NCI-H226 (cell line): ENCODE data around the gene ZDHHC5.
"Not testable (repeated sequence)": the region's sequence is repeated elsewhere in the genome, so short reads cannot be mapped to it uniquely, and the experiment has no call there.

ENCODE experiments used
- DNase-seq: peaks from one replicate; pipeline ENCODE4 v3.0.0-alpha.2; 2015

Gene ZDHHC5

DNA sequence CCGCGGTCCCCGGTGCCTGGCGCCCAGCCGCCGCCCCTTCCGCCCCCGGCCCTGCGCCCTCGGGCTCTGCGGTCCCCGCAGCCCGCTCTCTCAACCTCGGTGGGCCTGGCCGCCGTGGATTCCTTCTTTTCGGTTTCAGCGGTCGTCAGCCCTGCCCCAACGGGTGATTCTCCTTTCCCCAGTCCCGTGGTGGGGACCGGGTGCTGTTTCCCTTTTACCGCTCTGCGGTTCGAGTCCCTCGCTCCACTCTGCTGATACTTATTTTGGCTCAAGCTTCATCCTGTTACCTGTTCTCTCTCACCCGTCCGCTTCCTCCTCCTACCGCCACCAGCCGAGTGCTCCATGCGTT lies 494 bp downstream of the ZDHHC5 start:
- DNase-seq = no peak

DNA sequence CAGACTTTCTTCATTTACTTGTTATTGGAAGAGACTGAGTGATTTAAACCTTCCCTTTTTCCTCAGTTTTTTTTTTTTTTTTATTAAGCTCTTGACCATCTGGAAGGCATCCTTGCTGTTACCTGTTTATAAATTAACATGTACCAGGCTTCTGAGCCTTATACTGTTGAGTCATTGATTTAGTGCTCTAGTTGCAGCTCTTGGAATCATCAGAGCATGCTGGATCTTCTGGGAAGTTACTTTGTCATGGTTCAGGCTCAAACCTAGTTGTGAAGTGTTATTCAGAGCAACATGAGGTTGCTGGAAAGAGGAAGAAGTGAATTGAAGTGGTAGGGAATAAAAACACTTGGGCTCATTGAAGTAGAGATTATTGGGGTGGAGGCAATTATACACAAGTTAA lies 6.3 kb downstream of the ZDHHC5 start:
- no peak for DNase-seq

DNA sequence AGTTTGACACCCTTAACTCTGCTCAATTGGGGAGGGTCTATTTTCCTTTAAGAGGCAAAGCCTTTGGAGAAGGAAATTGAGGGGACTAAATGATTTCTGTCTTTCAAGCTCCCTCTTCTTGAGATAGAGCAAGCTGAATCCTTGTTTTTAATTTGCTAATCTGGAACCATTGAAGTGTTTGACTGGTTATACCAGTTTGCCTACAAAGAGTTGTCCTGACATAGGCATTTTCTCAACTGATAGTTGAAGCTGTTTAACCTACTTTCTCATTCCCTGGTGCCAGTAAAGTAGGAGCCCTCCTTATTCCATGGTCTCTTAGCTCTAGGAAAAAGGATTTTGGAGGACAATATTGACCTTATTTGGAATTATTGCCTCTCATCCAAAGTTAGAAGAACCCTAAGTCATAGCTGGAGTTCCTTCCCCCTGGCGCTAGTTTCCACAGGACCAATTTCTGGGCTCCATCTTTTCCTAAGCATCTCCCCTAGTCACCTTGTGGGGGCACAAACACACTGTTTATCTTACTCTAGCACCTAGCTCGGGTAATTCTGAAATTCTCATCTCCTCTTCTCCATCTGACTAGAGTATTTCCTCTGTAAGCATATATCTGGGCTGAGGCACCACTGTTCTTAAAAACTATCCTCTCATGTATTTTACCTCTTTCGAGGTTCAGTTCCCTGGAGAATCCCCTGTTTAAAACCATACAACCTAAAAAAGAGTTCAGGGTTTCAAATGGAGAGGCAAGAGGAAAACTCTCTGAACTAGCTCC lies 7.4 kb downstream of the ZDHHC5 start:
- no peak for DNase-seq

DNA sequence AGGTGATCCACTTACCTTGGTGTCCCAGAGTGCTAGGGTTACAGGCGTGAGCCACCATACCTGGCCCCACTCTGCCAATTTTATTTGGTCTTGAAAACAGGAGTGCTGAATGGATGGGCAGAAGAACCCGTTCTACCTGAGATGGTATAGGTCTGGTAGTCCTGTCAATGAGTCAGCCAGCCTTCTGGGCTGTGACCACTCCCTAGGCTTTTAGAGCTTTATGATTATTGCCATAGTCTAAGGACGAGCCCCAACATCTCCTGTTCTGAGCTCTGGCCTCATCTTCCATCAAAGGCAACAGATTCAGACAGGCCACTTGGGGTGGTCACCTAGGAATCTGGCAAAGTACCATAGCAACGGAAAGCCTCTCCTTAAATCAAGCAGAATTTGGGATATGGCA lies 11.5 kb downstream of the ZDHHC5 start:
- no peak for DNase-seq

DNA sequence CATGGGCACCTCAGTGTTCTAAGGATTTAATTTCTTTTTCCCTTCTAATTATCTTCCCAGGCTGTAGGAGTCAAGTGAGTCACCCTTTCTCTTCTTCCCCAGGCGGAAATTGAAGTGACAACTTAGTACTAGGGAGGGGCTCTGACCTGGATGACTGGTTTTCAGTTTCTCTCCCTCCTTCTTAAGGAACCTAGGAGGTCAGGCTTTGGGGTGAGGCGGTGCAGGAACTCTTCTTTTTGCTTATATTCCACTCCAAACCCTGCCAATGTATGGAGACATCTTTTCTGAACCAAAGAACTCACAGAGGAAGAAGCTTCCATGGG lies 12.6 kb downstream of the ZDHHC5 start:
- DNase-seq = peak; percentile 13

DNA sequence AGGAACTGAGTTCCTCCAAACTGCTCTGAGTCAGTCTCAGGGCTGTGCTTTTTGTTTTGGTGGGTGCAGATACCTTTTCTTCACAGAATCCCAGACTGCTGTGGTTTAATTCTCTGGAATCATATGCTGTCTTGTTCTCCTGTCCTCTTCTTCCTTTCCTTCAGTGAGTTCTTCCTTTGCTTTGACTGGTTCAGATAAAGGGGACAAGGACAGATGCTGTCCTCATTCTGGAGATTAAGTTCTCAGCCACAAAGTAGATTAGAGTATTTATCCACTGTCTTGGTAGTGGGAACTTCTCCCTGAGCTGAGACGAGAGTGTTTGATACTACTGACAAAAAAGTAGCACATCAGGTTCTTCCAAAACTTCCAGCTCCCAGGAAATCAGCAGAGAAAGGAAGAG lies 13.3 kb downstream of the ZDHHC5 start:
- DNase-seq = no peak

DNA sequence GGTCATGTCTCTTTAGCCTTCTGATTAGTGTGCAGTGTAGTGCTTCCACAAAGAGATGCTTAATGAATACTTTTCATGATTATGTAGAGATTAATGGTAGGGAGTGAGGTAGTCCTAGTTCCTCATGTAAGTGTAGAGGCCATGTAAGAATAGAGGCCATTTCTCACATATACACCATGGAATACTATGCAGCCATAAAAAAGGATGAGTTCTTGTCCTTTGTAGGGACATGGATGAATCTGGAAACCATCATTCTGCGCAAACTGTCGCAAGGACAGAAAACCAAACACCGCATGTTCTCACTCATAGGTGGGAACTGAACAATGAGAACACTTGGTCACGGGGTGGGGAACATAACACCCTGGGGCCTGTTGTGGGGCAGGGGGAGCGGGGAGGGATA lies 22.6 kb downstream of the ZDHHC5 start:
- not testable (repeated sequence) for DNase-seq

DNA sequence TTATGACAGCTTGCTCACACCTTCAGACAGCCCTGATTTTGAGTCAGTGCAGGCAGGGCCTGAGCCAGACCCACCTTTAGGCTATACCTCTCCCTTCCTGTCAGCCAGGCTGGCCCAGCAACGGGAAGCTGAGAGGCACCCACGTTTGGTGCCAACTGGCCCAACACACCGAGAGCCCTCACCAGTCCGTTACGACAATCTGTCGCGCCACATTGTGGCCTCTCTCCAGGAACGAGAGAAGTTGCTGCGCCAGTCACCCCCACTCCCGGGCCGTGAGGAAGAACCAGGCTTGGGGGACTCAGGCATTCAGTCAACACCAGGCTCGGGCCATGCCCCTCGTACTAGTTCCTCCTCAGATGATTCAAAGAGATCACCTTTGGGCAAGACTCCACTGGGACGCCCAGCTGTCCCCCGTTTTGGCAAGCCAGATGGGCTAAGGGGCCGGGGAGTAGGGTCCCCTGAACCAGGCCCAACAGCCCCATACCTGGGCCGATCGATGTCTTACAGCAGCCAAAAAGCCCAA lies 31.0 kb downstream of the ZDHHC5 start:
- DNase-seq = no peak

DNA sequence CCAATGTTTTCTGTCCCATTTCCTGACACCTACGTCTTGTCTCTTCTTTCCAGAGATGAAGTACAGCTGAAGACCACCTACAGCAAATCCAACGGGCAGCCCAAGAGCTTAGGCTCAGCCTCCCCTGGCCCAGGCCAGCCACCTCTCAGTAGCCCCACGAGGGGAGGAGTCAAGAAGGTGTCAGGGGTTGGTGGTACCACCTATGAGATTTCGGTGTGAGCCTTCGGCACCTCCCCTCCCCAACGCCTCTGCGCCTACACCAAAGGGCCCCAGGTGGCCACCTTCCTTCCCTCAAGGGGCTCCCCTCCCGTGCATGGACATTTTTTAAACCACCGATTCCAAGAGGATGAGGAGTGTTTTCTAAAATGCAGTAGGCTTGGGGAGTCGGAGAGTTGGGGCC lies 31.9 kb downstream of the ZDHHC5 start:
- DNase-seq = no peak

DNA sequence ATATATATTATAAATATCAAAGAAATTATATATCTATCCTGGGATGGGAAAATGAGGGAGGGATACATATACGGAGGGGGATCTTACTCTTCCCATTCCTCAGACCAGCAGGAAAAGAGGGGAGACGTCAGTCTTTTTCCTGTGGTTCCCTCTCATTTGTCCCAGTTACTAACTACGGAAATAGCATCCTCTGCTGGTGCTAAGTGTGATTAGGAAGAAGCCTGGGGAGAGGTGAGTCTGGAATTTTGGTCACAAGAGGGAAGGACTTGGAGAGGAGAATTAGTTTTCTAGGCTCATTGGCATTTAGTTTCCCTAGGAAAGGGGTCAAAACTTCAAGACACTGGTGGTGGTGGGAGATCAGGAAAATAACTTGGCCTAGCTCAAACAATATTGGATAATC lies 32.5 kb downstream of the ZDHHC5 start:
- no peak for DNase-seq

DNA sequence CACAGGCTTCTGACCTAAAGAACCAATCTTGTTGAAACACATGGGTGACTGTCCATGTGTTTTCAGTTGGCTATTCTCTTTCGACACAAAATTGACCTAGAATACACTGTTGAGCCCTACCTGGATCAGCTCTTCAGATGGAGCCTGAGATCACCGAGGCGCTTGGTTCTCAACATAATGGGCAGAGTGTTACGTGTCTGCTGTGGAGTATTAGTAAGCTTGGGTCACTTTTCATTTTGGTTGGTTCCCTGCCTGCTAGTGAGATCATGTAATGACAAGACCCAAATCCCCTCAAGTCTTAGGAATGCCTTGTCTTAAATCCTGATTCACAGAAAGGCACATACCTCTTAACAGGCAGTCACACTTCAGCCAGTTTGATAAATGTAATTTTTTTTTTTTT lies 35.4 kb downstream of the ZDHHC5 start:
- no peak for DNase-seq

DNA sequence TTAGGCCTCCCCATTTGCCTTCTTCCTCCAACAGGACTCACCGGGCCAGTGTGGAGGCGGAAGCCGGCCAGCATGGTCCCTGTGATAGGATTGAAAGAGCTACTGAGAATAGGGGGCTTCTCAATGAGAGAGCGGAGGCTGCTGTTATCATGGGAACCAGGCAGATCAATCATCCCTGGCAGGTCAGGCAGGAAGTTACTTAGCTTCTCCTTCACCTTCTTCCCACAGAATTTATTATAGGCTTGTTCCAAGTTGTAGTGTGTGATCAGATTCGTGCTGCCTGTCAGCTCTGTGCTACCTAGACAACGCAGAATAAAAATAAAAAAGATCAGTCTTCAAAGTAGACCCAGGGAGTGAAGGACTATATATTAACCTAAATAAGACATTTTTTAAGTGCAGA lies 37.0 kb downstream of the ZDHHC5 start:
- DNase-seq = no peak

DNA sequence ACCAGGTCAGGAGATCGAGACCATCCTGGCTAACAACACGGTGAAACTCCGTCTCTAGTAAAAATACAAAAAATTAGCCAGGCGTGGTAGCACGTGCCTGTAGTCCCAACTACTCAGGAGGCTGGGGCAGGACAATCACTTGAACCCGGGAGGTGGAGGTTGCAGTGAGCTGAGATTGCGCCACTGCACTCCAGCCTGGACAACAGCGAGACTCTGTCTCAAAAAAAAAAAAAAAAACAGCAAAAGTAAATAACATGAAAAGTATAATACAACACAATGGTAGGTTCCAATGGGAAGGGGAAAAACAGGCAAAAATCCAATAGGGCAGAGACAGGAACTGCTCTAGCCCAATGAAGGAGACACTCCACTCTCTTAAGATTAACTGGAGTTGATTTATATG lies 37.5 kb downstream of the ZDHHC5 start:
- not testable (repeated sequence) for DNase-seq

DNA sequence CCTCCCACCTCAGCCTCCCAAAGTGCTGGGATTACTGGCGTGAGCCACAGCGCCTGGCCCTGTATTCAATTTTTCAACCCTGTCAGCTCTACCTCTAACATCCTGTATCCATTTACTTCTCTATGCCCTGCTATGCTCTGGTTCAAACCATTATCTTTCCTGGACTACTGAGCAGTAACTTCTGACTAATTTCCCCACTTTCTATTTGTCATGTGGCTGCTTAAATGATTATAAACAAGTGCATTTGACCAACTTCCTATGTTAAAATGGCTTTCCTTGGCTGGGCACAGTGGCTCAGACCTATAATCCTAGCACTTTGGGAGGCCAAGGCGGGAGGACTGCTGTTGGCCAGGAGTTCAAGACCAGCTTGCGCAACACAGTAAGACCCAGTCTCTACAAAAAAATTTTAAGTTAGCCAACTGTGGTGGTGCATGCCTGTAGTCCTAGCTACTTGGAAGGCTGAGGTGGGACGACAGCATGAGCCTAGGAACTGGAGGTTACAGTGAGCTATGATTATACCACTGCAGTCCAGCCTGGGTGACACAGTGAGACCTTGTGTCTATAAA lies 42.0 kb downstream of the ZDHHC5 start:
- DNase-seq = no peak

DNA sequence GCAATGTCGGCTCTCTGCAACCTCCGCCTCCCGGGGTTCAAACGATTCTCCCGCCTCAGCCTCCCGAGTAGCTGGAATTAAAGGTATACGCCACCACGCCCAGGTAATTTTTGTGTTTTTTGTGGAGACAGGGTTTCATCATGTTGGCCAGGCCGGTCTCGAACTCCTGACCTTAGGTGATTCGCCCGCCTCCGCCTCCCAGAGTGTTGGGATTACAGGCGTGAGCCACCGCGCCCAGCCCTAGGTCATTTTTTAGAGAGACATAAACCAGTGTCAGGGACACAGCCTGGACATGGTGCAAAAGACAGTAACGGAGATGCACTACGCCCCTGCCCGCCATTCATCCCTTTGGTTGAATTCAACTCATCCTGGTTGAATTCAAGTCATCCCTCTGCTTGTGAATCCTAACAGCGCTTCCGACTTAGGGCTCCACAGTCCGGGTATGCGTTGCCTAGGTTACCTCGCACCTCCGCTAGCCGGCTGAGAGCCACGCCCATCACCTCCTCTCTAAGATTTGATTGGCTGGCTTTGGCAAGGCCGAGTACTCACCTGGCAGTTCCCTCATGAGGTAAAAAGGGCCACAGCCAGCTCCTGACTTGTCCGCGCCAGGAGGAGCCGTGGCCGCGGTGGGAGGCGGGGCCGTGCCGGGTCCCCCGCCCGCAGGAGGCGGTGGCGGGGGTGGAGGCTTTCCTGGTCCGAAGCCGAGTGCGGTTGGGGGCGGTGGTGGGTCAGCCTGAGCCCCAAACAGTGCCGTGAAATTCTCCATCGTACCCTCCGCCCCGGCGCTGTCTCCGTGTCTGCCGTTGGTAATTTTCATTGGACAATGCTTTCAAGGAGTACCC lies 43.7 kb downstream of the ZDHHC5 start, which contains the start of gene MED19:
Gene MED19 (minus strand): TSS at position 802 of the 842 bp plus-strand sequence. CDS start 36 bp downstream, at position 766.
- DNase-seq = peak; percentile 92

DNA sequence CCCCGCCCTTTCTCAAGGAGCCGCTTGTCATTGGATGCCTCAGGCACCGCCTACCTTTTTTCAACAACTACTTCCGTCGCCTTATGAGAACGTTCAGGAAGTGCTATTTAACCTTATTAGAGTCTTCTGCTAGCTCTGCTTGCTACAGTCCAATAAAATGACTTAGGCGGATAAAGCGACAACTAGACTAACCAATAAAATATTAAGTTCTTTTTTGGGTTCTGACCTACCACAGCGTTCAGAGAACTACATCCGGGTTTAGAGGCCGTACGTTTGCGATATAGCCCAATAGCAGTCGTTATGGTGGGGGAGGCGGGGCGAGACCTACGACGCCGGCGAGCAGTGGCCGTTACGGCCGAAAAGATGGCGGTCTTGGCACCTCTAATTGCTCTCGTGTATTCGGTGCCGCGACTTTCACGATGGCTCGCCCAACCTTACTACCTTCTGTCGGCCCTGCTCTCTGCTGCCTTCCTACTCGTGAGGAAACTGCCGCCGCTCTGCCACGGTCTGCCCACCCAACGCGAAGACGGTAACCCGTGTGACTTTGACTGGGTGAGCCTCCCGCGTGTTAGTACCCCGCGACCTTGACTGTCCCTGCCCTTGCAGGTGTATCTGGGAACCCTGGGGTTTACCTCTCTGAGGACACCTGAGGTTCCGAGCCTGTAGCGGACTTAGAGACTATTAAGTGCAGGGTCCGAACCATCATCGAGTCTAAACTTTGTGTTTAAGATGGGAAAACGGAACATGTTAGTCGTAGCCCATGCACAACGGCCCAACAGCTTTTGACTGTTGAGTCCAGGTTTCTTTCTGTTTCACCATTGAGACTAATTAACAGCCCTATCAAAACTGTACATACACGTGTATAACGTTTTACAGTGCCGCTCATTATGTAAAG lies 44.6 kb downstream of the ZDHHC5 start, which contains the start of gene TMX2:
Gene TMX2 (plus strand): TSS at position 338 of the 895 bp plus-strand sequence. CDS start 26 bp downstream, at position 364.
- peak; percentile 98 for DNase-seq

DNA sequence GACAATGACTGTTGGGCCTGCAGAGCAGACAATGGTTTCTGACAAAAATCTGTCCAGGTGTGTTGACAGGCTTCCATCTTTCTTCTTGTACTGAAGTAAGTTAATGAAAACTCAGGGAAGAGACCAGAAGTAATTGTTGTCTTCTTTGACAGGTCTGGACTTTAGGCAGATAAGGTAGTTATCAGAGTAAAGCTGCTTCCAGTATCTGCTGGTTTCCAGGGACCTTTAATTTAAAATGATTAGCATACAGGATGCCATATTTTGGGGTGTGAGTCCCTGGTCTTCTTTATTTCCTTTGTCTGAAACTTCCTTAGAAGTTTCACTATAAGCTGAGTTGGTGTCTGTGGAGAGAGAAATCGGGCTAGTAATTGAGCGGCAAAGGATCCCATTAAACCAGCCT lies 45.9 kb downstream of the ZDHHC5 start:
- DNase-seq = no peak

DNA sequence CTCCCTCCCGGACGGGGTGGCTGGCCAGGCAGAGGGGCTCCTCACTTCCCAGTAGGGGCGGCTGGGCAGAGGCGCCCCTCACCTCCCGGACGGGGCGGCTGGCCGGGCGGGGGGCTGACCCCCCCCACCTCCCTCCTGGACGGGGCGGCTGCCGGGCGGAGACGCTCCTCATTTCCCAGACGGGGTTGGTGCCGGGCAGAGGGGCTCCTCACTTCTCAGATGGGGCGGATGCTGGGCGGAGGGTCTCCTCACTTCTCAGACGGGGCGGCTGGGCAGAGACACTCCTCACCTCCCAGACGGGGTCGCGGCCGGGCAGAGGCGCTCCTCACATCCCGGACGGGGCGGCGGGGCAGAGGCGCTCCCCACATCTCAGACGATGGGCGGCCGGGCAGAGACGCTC lies 48.8 kb downstream of the ZDHHC5 start:
- not testable (repeated sequence) for DNase-seq

DNA sequence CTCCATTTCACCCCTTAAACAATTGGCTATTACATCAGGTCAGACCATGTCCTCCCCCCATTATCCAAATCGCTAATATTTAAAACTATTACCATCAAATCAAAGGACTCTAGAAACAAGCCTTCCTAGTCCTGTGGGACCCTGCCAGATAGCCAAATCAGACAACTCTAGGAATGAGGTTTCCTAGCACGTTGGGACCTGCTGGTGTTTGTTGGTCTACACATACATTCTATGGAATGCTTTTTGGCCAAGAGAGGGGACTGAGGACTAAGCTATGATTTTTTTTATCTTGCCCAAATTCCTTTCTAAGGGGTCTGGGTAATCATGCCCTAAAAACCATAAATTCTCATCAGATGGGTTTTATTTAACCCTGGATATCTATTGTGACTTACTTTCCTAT lies 59.3 kb downstream of the ZDHHC5 start:
- no peak for DNase-seq

DNA sequence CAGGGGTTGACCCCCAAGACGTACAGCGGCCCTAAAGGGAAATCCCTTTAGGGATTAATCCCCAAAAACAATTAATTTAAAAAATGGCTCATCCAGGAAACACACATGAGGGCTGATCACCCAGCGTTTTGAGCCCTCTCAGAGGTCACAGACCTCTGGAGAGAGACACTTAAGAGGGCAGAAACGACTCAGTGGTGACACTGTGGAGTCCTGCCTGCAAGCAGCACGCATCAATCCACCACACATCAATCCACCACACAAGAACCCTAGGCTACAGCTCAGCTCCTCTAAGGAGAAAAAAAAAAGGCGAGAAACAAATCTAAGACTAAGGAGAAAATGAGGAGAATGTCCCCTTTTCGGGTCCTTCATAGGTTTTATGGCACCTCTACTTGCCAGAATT lies 60.9 kb downstream of the ZDHHC5 start:
- no peak for DNase-seq

DNA sequence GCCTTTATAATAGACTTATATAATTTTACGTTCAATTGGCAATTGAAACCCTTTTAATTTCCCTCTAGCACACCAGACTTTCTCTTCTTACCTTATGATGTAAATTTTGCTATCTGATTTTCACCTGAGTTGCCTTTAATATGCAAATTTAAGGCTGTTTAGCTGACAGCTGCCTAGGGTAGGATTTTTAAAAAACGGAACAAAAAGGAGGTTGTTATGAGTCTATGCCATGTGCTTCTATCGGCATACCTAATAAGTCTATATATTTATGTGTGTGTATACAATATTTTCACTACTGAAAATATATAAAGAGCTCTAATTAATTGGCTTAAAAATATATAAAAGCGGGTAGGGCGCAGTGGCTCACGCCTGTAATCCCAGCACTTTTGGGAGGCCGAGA lies 61.6 kb downstream of the ZDHHC5 start:
- DNase-seq = no peak

DNA sequence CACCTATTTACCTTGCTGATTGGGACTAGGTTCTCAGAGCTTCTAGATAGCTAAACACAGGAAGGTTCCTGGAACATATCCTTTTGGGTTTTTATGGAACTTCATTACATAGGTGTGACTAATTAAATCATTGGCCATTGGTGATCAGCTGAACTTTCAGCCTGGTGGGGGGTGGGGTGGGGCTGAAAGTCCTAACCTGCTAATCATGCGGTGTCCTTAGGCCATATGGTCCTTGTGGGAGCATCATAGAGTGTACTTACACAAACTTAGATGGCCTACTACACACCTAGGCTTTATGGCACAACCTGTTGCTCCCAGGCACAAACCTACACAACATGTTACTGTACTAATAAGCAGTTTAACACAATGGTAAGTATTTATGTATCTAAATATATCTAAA lies 64.7 kb downstream of the ZDHHC5 start:
- DNase-seq = no peak
